ENCODE measurements around the gene CD200R1. TPM values are rescaled to one million over a fixed set of nuclear protein-coding genes. Genes with fewer than 3 reads are reported as not detected.

CD200R1 gene
- total and polyA plus RNA-seq, 9 of the 15 experiments (the other 6 are each of a cell fraction or from before 2014, with no cell fraction given): 0.04 to 0.23 (median 0.09) TPM; not detected in 5

DNA sequence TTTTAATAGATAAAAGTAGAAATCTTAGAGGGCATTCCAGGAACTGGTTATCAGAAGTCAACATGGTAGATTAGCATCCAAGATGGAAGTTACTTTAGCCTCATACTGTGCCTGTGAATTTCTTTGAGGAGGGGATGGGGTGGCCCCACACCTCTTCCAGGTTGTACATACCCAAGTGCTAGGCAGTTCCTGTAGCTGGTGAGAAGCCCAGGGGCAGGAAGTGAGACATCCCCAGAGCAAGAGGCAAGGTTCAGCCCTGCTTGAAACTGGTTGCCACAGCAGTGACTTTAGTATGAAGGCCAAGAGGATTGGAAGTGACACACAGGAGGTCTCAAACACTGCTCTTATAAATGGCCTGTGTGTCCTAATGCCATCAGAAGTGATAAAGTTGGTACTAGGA lies 27.8 kb upstream of the CD200R1 start:
- ATAC-seq: peak; percentile 60
- no TSS peak for BruUV-seq (replicated peaks)
- no peak overlapping the region for H3K4me2 ChIP-seq (ENCODE audit: insufficient read depth, low read length)
- peaks cover 91% of the 10 kb centered on the region for H3K36me3 ChIP-seq (ENCODE audit: control insufficient read depth, insufficient read depth, low read length)
- H3K4me3 ChIP-seq: no peak overlapping the region
- H3K9me1 ChIP-seq (ENCODE audit: control insufficient read depth, insufficient read depth, low read length): no peaks in the 10 kb centered on the region
- H2AFZ ChIP-seq (ENCODE audit: low read depth, low read length): no peak overlapping the region
- no peaks in the 10 kb centered on the region for H3K27me3 ChIP-seq (ENCODE audit: control insufficient read depth in 2 of 2, insufficient read depth in 2 of 2, low read length in 2 of 2)
- CTCF ChIA-PET (ENCODE audit: low intra/inter-chr PET ratio): no interaction called here
- FAIRE-seq: no peak
- no peaks in the 10 kb centered on the region for H4K20me1 ChIP-seq (replicated peaks; ENCODE audit: control insufficient read depth, insufficient read depth, low read length)
- no peaks in the 10 kb centered on the region for H3K9me3 ChIP-seq (replicated peaks; ENCODE audit: control insufficient read depth, insufficient read depth, low read depth, low read length)
- peaks cover 0 to 6% of the 10 kb centered on the region in 2 experiments; a peak in 2 of 5 replicates for H3K4me1 ChIP-seq (replicated peaks in 1 of 2; ENCODE audit: control insufficient read depth in 2 of 2, insufficient read depth in 2 of 2, low read length in 2 of 2)
- POLR2A ChIA-PET: interaction anchor here (2.2 kb wide), 1 partner anchor 10 kb away, joined by 9 read pairs; no protein-coding TSS in a partner anchor
- in situ Hi-C loops (cut with MboI) (no loop called here), intact Hi-C loops (cut with micrococcal nuclease) (no loop called here)
- H3K79me2 ChIP-seq (ENCODE audit: control insufficient read depth, insufficient read depth, low read length): no peaks in the 10 kb centered on the region
- no peak for DNase-seq (ENCODE audit: extremely low read depth in 1 of 4, low spot score in 3 of 4)
- TF ChIP-seq ARID3A (IDR thresholded peaks at IDR 0.05; ENCODE audit: borderline replicate concordance, low read depth, low read length): no peak
- TF ChIP-seq ARID1B (IDR thresholded peaks at IDR 0.05): 0 out of 2 replicates have a peak, but pooled peaks have one; percentile 22
- TF ChIP-seq, protein P1, sequence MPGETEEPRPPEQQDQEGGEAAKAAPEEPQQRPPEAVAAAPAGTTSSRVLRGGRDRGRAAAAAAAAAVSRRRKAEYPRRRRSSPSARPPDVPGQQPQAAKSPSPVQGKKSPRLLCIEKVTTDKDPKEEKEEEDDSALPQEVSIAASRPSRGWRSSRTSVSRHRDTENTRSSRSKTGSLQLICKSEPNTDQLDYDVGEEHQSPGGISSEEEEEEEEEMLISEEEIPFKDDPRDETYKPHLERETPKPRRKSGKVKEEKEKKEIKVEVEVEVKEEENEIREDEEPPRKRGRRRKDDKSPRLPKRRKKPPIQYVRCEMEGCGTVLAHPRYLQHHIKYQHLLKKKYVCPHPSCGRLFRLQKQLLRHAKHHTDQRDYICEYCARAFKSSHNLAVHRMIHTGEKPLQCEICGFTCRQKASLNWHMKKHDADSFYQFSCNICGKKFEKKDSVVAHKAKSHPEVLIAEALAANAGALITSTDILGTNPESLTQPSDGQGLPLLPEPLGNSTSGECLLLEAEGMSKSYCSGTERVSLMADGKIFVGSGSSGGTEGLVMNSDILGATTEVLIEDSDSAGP (CRISPR knock-in tag; IDR thresholded peaks at IDR 0.05): no peak
- TF ChIP-seq, protein P2, sequence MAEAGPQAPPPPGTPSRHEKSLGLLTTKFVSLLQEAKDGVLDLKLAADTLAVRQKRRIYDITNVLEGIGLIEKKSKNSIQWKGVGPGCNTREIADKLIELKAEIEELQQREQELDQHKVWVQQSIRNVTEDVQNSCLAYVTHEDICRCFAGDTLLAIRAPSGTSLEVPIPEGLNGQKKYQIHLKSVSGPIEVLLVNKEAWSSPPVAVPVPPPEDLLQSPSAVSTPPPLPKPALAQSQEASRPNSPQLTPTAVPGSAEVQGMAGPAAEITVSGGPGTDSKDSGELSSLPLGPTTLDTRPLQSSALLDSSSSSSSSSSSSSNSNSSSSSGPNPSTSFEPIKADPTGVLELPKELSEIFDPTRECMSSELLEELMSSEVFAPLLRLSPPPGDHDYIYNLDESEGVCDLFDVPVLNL (CRISPR knock-in tag; IDR thresholded peaks at IDR 0.05; ENCODE audit: low read depth): no peak
- no peak for TF ChIP-seq MEIS2 (IDR thresholded peaks at IDR 0.05; ENCODE audit: partially characterized antibody)
- TF ChIP-seq FUS (optimal IDR thresholded peaks at IDR 0.05; ENCODE audit: low read depth, low read length): no peak
- TF ChIP-seq ELF2 (CRISPR knock-in tag; IDR thresholded peaks at IDR 0.05): no peak
- no peak for TF ChIP-seq POLR2B (IDR thresholded peaks at IDR 0.05; ENCODE audit: low read depth, partially characterized antibody)
- TF ChIP-seq SAFB (IDR thresholded peaks at IDR 0.05; ENCODE audit: borderline replicate concordance, low read depth, low read length): no peak
- no peak for TF ChIP-seq MYC (IDR thresholded peaks at IDR 0.05; ENCODE audit: low read depth, low read length)
- no peak for TF ChIP-seq MYC (CRISPR knock-in tag; IDR thresholded peaks at IDR 0.05; ENCODE audit: borderline replicate concordance, low read depth)
- TF ChIP-seq MAX (CRISPR knock-in tag; IDR thresholded peaks at IDR 0.05): no peak
- 0 out of 2 replicates have a peak, but pooled peaks have one; percentile 3 for TF ChIP-seq CBFA2T3 (IDR thresholded peaks at IDR 0.05)
- H3K9ac ChIP-seq (ENCODE audit: insufficient read depth in 1 of 2, low read depth in 2 of 2, low read length in 2 of 2): no peak overlapping the region
- H3K27ac ChIP-seq (ENCODE audit: extremely low read depth, low read depth, low read length): no peak overlapping the region

All from K562 (cell line).